OCI-LY3 (cell line): ENCODE results near the gene PLEKHF1.

Source experiments
- EZH2phosphoT487 ChIP-seq: fragments of 200-600 bp; shearing (Covaris generic); IDR thresholded peaks from 2 replicates; pipeline ENCODE4 v1.6.1; 2018; ENCODE audit warnings: antibody characterized with exemption, mixed run types, low read depth
- TF ChIP-seq, protein P1 (sequence below): fragments of 200-600, 300-600 bp; sonication (generic); IDR thresholded peaks from 2 replicates; pipeline ENCODE4 v1.5.1; 2014; ENCODE audit warnings: antibody characterized with exemption, low read length, low read depth

DNA sequence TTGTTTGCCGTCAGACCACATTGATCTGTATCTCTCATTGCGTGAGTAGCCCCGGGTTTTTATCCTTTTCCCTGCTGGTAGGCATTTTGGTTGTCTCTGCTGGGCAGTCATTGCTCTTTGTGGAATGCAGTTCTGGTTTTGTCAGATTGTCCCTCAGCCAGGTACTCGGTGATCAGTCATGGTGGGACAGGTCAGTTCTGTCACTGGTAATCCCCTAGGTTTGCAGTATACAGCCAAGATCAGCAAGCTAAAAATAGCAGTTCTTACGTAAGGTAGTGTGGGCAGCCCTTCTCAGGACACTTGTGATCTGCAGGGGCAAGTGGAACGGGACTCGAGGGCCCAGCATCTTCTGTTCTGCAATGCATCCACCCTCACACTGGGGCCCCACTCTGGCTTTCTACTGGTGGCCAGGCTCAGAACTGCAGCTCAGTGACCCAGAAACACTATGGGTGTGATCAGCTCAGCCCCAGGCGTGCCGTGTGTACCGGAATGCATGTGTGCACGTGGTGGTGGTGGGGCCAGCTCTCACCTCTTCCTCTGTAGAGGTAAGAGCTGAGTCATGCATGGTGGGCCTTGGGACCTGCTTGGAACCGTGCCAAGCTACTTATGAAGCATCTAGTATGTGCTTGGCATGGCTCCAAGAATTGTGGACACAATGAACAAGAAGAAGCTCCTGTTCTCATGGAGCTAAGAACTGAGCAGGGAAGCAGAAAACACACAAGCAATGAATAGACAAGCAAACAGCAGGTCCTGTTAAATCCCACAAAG, 6.3 kb downstream of the PLEKHF1 start:
- TF ChIP-seq, protein P1, sequence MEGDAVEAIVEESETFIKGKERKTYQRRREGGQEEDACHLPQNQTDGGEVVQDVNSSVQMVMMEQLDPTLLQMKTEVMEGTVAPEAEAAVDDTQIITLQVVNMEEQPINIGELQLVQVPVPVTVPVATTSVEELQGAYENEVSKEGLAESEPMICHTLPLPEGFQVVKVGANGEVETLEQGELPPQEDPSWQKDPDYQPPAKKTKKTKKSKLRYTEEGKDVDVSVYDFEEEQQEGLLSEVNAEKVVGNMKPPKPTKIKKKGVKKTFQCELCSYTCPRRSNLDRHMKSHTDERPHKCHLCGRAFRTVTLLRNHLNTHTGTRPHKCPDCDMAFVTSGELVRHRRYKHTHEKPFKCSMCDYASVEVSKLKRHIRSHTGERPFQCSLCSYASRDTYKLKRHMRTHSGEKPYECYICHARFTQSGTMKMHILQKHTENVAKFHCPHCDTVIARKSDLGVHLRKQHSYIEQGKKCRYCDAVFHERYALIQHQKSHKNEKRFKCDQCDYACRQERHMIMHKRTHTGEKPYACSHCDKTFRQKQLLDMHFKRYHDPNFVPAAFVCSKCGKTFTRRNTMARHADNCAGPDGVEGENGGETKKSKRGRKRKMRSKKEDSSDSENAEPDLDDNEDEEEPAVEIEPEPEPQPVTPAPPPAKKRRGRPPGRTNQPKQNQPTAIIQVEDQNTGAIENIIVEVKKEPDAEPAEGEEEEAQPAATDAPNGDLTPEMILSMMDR = no peak
- TF ChIP-seq EZH2phosphoT487 = no peak
